ENCODE measurements around the gene SEC22C. TPM values are rescaled to one million over a fixed set of nuclear protein-coding genes. Genes with fewer than 3 reads are reported as not detected.

SEC22C gene
- total and polyA plus RNA-seq, 2 of the 13 experiments (the other 11 are each of a cell fraction or from before 2014, with no cell fraction given), result 20.0 to 40.0 TPM

- no peak for TF ChIP-seq CHD4 (IDR thresholded peaks at IDR 0.05; ENCODE audit: borderline replicate concordance, low read length)
- TF ChIP-seq ZNF17 (CRISPR knock-in tag; IDR thresholded peaks at IDR 0.05), result no peak
- no peak for TF ChIP-seq ZNF660 (CRISPR knock-in tag; IDR thresholded peaks at IDR 0.05; ENCODE audit: borderline replicate concordance, low read depth)
- TF ChIP-seq TAF15 (IDR thresholded peaks at IDR 0.05; ENCODE audit: low read depth, low read length, poor library complexity, severe bottlenecking), result no peak
- TF ChIP-seq ZMAT3 (CRISPR knock-in tag; conservative IDR thresholded peaks at IDR 0.05), result no peak
- TF ChIP-seq HNRNPL (IDR thresholded peaks at IDR 0.05; ENCODE audit: low read depth, low read length), result no peak
- TF ChIP-seq SNAPC5 (CRISPR knock-in tag; IDR thresholded peaks at IDR 0.05; ENCODE audit: borderline replicate concordance), result peak; percentile 73; the same call in 1 of the 2 replicates
- no peak for TF ChIP-seq ZNF746 (CRISPR knock-in tag; IDR thresholded peaks at IDR 0.05)
- TF ChIP-seq SP5 (CRISPR knock-in tag; IDR thresholded peaks at IDR 0.05; ENCODE audit: borderline replicate concordance, low read depth), result peak; percentile 39; the same call in 1 of the 2 replicates
- no peak for TF ChIP-seq ZNF414 (CRISPR knock-in tag; IDR thresholded peaks at IDR 0.05)
- peak; percentile 72 for TF ChIP-seq RAD21 (CRISPR knock-in tag; IDR thresholded peaks at IDR 0.05)
- TF ChIP-seq ZNF3 (CRISPR knock-in tag; IDR thresholded peaks at IDR 0.05), result no peak
- TF ChIP-seq PHF21A (CRISPR knock-in tag; IDR thresholded peaks at IDR 0.05), result peak; percentile 69; the same call in 1 of the 2 replicates
- peak; percentile 10; the same call in 1 of the 2 replicates for TF ChIP-seq NCOA2 (CRISPR knock-in tag; IDR thresholded peaks at IDR 0.05)
- no peak for TF ChIP-seq NFIC (IDR thresholded peaks at IDR 0.05; ENCODE audit: low read length)
- no peak for TF ChIP-seq SATB2 (CRISPR knock-in tag; IDR thresholded peaks at IDR 0.05)
- TF ChIP-seq PHB2 (IDR thresholded peaks at IDR 0.05; ENCODE audit: partially characterized antibody), result no peak
- 0 out of 2 replicates have a peak, but pooled peaks have one; percentile 32 for TF ChIP-seq ZNF296 (CRISPR knock-in tag; conservative IDR thresholded peaks at IDR 0.05)
- TF ChIP-seq FOXC1 (CRISPR knock-in tag; IDR thresholded peaks at IDR 0.05; ENCODE audit: borderline replicate concordance), result peak; percentile 45
- no peak for TF ChIP-seq ZNF639 (CRISPR knock-in tag; conservative IDR thresholded peaks at IDR 0.05)
- TF ChIP-seq, protein P1, sequence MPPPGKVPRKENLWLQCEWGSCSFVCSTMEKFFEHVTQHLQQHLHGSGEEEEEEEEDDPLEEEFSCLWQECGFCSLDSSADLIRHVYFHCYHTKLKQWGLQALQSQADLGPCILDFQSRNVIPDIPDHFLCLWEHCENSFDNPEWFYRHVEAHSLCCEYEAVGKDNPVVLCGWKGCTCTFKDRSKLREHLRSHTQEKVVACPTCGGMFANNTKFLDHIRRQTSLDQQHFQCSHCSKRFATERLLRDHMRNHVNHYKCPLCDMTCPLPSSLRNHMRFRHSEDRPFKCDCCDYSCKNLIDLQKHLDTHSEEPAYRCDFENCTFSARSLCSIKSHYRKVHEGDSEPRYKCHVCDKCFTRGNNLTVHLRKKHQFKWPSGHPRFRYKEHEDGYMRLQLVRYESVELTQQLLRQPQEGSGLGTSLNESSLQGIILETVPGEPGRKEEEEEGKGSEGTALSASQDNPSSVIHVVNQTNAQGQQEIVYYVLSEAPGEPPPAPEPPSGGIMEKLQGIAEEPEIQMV (CRISPR knock-in tag; IDR thresholded peaks at IDR 0.05; ENCODE audit: low read depth), result peak; percentile 91
- peak; percentile 78; the same call in 1 of the 2 replicates for TF ChIP-seq ZNF580 (CRISPR knock-in tag; IDR thresholded peaks at IDR 0.05; ENCODE audit: borderline replicate concordance, low read depth)
- TF ChIP-seq RARG (CRISPR knock-in tag; IDR thresholded peaks at IDR 0.05; ENCODE audit: low read depth), result no peak
- peak; percentile 81; the same call in 1 of the 2 replicates for TF ChIP-seq SMAD1 (CRISPR knock-in tag; IDR thresholded peaks at IDR 0.05; ENCODE audit: borderline replicate concordance, low read depth)
- no peak for TF ChIP-seq HOXA9 (CRISPR knock-in tag; IDR thresholded peaks at IDR 0.05; ENCODE audit: borderline replicate concordance)
- TF ChIP-seq GTF3A (CRISPR knock-in tag; conservative IDR thresholded peaks at IDR 0.05), result peak; percentile 74; the same call in 1 of the 2 replicates
Measured at GRCh38 chr3:42581709-42582473, at the start of gene SEC22C (continued).

Data from HepG2 (cell line).